OCI-LY1 (cell line): ENCODE data around the gene SPRY2.

Source experiments
- CTCF ChIP-seq: fragments of 200-600 bp; sonication (generic), shearing (Covaris generic); IDR thresholded peaks from 2 replicates; pipeline ENCODE4 v1.5.1; 2017; ENCODE audit warnings: mild to moderate bottlenecking, antibody characterized with exemption, low read length, moderate library complexity, mixed read lengths
- EZH2 ChIP-seq: fragments of 200-600 bp; sonication (generic), shearing (Covaris generic); IDR thresholded peaks from 2 replicates; pipeline ENCODE4 v1.8.0; 2017; ENCODE audit warnings: borderline replicate concordance, mixed run types, mild to moderate bottlenecking, antibody characterized with exemption, low read length, moderate library complexity, mixed read lengths

GRCh38 chr13:80389073-80390038 lies 48.4 kb upstream of the SPRY2 start:
- TF ChIP-seq CTCF (no peak), EZH2 (no peak)
